GM21381 (cell line): ENCODE results near the gene TNS3.

Experiments
- ATAC-seq: cut with Tn5 transposase; IDR thresholded peaks from one replicate; pipeline ENCODE4 v1.9.1; 2021; ENCODE audit warnings: mild to moderate bottlenecking, moderate library complexity; ENCODE audit not compliant: unreplicated experiment

TNS3 gene

DNA sequence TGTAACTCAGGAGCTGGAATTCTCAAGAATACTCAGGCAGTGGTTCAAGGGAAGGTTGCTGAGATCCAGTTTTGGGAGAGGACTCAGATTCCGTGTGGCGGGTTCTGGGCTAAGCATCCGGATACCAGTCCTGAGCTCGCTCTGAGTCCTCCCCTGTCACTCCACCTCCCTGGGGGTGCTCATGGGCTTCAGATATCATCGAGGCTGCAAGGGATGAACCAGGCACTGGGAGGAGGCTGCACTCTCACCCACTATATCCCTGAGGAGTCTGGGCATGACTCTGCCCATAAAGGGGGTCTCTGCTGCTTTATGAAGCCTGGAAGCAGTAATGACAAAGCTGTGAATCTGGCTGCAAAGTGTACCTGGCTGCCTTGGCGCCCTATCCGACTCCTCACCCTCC is 188.5 kb downstream of the TNS3 start:
- ATAC-seq = no peak

DNA sequence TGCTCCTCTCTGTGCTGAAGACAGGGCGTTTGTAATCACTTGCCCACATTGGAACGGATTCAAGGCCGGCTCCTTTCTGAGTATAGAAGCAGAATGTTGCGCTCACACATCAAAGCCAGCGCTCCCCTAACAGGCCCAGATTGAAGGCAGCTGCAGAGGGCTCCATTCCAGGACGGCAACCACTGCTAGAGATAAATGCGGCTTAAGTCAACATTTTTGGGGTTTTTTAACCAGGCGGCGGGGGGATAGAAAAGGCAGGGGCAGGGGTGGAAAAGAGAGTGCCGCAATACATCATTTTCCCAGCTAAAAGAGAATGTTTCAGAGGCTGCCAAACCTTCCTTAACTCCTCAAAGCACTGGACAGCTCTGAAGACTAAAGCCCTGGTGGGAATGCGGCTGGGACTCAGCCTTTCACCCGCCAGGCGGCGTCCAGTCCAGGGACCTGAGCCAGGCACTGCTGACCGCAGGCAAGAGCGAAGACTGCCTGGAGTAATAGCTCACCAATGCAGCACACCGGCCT is 189.6 kb downstream of the TNS3 start:
- ATAC-seq = no peak

- ATAC-seq = no peak
Observed at GRCh38 chr7:47391726-47392125, 190.2 kb downstream of the TNS3 start.

DNA sequence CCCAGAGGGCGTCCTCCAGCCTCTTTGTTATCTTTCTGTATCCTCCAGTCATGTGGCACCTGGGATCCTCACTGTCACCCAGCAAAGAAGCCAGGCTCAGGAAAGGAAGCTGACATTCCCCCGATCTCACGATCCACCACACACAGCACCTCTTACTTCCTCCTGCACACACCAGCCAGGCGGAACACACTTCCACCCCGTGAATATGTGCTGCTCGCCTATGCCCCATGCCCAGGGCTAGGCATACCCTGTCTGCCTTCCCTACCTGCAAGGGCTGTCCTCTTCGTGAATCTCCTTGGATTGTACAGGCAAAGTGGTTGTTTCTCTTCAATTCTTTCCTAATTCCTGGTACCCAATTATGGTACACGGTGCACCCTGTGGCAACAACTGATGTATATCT is 191.0 kb downstream of the TNS3 start:
- no peak for ATAC-seq

DNA sequence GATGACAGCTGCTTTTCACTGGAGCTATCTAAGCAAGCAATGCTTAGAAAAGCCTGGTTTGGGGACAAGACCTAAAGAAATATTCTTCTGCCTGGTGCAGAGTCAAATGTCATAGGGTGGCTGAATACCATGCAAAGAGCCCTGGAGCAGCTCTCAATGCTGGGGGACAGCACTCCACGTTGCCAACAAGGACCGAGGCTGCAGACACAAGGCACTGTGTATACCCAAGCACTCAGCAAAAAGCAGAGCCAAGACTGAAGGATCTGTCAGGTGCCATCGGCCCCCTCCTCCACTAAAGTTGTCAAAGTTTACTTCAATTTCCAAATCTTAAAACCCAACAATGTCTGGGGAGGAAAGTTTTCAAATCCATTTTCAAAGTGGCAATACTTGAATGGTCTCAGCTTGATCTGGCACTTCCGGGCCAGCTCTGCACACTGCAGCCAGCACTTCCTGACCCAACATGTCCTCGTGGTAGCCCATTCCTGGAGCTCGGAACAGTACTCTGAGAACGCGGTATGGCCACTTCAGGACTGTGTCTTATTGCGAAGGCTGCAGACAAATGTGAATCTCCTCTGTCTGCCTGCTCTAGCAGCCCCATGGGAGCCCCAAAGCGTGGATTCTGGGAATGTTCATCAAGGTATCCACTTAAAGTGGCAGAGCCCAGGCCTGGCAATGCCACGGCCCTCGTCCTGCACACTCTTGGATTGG is 191.8 kb downstream of the TNS3 start:
- no peak for ATAC-seq

DNA sequence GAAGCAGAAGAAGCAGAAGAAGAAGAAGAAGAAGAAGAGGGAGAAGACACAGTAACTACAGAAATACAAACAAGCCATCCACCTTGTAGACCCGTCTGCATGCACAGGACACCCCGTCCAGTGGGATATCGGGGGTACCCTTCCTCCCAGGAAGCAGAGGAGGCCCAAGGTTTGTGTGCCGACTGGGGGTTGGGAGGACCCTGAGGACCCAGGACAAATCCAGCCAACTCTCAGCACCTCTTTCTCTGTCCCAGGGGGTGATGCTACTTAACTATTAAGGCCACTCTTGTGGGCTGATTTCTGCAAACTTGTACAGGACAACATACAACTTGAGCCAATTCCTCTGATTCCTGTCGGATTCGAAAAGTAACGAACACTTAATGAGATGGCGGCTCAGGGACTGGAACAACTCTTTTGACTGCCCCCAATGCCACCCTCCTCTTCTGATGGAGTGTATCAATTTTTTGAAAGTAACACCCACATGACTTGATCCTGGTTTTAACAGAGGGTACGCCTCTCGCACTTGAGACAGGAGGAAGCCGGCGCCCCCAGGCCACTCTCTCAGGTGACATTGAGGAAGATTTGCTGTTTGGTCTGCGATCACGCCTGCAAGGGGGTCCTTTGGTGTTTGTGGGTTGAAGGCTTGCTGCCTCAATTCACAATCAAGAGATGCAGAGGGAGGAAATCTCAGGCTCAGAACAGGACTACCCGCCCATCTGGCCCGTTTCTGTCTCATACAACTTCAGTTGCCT is 192.6 kb downstream of the TNS3 start:
- no peak for ATAC-seq

GRCh38 chr7:47387506-47387905 is 194.4 kb downstream of the TNS3 start:
- no peak for ATAC-seq

- no peak for ATAC-seq
Observed at GRCh38 chr7:47386273-47386835, 195.6 kb downstream of the TNS3 start.

DNA sequence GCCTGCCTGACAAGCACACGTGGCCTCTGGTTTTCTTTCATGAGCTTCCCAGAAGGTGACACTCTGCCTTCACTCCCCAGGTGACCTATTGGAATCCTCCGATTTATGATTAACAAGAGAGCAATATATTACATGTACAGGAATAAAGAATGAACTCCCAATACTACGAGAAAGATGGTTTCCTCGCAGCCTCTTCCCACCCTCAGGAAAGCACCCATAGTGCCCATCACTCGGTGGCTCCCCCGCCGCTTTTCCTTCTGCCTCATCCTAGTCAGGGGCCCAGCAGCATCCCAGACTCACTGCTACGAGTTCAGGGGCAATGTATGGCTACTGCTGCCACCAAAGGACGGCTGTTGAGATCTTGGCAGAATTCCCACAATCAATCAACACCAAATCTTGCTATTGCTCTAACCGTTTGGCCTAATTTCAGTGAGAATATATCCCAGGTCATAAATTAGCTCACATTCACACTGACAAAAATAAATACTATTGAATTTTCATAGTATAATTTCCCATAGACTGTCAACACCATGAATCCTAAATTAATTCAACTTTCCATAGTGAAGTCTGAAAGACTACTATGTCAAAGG is 196.3 kb downstream of the TNS3 start:
- no peak for ATAC-seq

GRCh38 chr7:47384755-47385535 is 197.0 kb downstream of the TNS3 start:
- no peak for ATAC-seq

GRCh38 chr7:47383696-47384445 is 198.0 kb downstream of the TNS3 start:
- ATAC-seq = no peak

- ATAC-seq = no peak
Observed at GRCh38 chr7:47383072-47383471, 198.8 kb downstream of the TNS3 start.

DNA sequence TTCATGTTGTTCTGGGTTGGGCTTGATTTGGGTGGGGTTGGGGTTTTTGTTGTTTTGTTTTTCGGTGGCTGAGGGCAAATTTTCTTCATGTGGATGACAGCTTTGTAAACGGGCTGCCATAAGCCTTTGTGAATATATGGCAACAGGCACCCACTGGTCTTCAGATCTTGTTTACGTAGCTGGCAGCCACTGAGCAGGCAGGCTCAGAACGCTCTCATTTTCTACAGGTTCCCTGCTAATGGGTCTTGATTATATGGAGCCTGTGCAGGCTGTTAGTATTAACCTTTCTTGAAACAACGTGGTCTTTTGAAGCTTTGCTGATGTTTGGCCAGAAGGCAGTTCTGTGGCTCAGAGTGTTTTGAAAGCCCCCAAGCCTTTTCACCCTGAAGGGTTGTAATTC is 199.7 kb downstream of the TNS3 start:
- no peak for ATAC-seq

GRCh38 chr7:47381134-47381495 is 200.8 kb downstream of the TNS3 start:
- ATAC-seq = no peak

GRCh38 chr7:47380325-47381133 is 201.4 kb downstream of the TNS3 start:
- ATAC-seq = no peak

- ATAC-seq = no peak
Observed at GRCh38 chr7:47379629-47380324, 202.1 kb downstream of the TNS3 start.

GRCh38 chr7:47378728-47379395 is 203.0 kb downstream of the TNS3 start:
- ATAC-seq = no peak

DNA sequence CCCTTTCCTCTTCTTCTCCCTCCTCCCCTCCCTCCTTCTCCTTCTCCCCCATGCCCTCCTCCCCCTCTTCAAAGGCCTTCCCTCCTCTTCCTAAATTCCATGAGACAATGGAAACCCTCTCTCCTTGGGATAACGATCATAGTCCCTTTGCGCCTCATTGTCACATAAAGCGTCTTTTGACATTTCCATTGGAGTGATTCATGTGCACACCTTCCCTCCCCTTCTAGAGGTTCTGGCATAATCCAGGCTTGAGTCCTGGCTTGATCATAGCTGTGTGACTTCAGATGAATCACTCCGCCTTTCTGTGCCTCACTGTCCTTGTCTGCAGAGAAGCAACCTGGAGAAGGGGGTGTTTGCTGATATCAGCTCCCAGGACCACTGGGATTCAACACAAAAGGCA is 204.2 kb downstream of the TNS3 start:
- ATAC-seq = no peak
